K562 (cell line): ENCODE measurements around the gene COQ10B.

Source experiments
- CREB1 ChIP-seq, 2 experiments: sonication (generic) in 1 of 2; formaldehyde crosslinking in 1 of 2; IDR thresholded peaks; 2 replicates each; pipeline versions ENCODE4 v1.6.1 to v1.8.0; 2012 to 2022; ENCODE audit warnings: inconsistent platforms in 1 of 2, mild to moderate bottlenecking in 1 of 2, missing genetic modification reagents in 1 of 2, moderate library complexity in 1 of 2
- CTCF ChIP-seq, 3 experiments: IDR thresholded peaks in 2 of 3; conservative IDR thresholded peaks in 1 of 3; 2 replicates each; pipeline ENCODE4 v1.5.1; 2011 to 2012; ENCODE audit warnings: low read length in 3 of 3, mild to moderate bottlenecking in 3 of 3, control low read depth in 2 of 3, improper control_type of control experiment in 1 of 3, inconsistent platforms in 1 of 3, low read depth in 1 of 3, mixed read lengths in 1 of 3, moderate library complexity in 1 of 3; ENCODE audit not compliant: insufficient read depth in 2 of 3
- GATAD2B ChIP-seq: fragments of 450-650 bp; IDR thresholded peaks from 2 replicates; pipeline ENCODE4 v1.6.1; 2017; ENCODE audit warnings: mild to moderate bottlenecking, borderline replicate concordance
- JUND ChIP-seq, 2 experiments: IDR thresholded peaks; 2 replicates in 1 of 2; 3 replicates in 1 of 2; pipeline ENCODE4 v1.6.1; 2011; ENCODE audit warnings: borderline replicate concordance in 2 of 2, low read depth in 2 of 2, low read length in 2 of 2, improper control_type of control experiment in 1 of 2, missing biosample characterization in 1 of 2, missing genetic modification characterization in 1 of 2, missing genetic modification reagents in 1 of 2
- NBN ChIP-seq: fragments of 450-650 bp; IDR thresholded peaks from 2 replicates; pipeline ENCODE4 v1.6.1; 2016; ENCODE audit warnings: low read depth, mild to moderate bottlenecking
- TSC22D4 ChIP-seq: fragments of 450-650 bp; IDR thresholded peaks from 2 replicates; pipeline ENCODE4 v1.6.1; 2016; ENCODE audit warnings: missing genetic modification characterization, missing biosample characterization, control low read depth
- ZBTB26 ChIP-seq: fragments of 450-650 bp; formaldehyde crosslinking; IDR thresholded peaks from 2 replicates; pipeline ENCODE4 v1.4.0; 2022; ENCODE audit warnings: missing genetic modification characterization
- ZNF143 ChIP-seq: sonication (generic); formaldehyde crosslinking; IDR thresholded peaks from 2 replicates; pipeline ENCODE4 v1.9.0; 2022; ENCODE audit warnings: mild to moderate bottlenecking, missing genetic modification reagents
- ZNF655 ChIP-seq: fragments of 250-450 bp; sonication (Bioruptor Pico); IDR thresholded peaks from 2 replicates; pipeline ENCODE4 v1.5.0; 2021
- ZNF778 ChIP-seq: fragments of 450-650 bp; formaldehyde crosslinking; IDR thresholded peaks from 2 replicates; pipeline ENCODE4 v1.4.0; 2020; ENCODE audit warnings: mild to moderate bottlenecking, moderate library complexity
- ZNF785 ChIP-seq: fragments of 250-450 bp; sonication (Bioruptor Pico); IDR thresholded peaks from 2 replicates; pipeline ENCODE4 v1.4.0; 2020; ENCODE audit warnings: mild to moderate bottlenecking

- TF ChIP-seq ZNF785 (CRISPR knock-in tag) (no peak), JUND (IDR thresholded peaks at IDR 0.05; ENCODE audit: borderline replicate concordance, low read depth, low read length) (no peak), JUND (tag; IDR thresholded peaks at IDR 0.05; ENCODE audit: borderline replicate concordance, low read depth, low read length) (no peak), NBN (no peak), TSC22D4 (tag) (no peak), ZBTB26 (CRISPR knock-in tag) (no peak), CREB1 (IDR thresholded peaks at IDR 0.05) (no peak), CREB1 (CRISPR knock-in tag; IDR thresholded peaks at IDR 0.05) (no peak), ZNF778 (no peak), GATAD2B (no peak), CTCF (IDR thresholded peaks at IDR 0.05 in 2 of 3, conservative IDR thresholded peaks at IDR 0.05 in 1 of 3; ENCODE audit: insufficient read depth in 2 of 3, low read depth in 1 of 3, low read length in 3 of 3) (no peak), ZNF143 (no peak), ZNF655 (no peak)
Measured at GRCh38 chr2:197423307-197423706, 30.0 kb upstream of the COQ10B start.
